ENCODE data around the gene MINDY4.

MINDY4 gene

GRCh38 chr7:30936650-30937245 lies 165.5 kb downstream of the MINDY4 start:
- in situ Hi-C loops (cut with HindIII; ENCODE audit: low sequenced_read_pairs): no loop called here
- no peak for TF ChIP-seq CTCF (IDR thresholded peaks at IDR 0.05; ENCODE audit: low read depth, low read length)
- no peak for DNase-seq (ENCODE audit: low read depth, low spot score)
- H3K4me3 ChIP-seq (ENCODE audit: low read depth, low read length): no peak overlapping the region

- TF ChIP-seq CTCF (IDR thresholded peaks at IDR 0.05; ENCODE audit: low read depth, low read length): no peak
- DNase-seq (ENCODE audit: low read depth, low spot score): no peak
- in situ Hi-C loops (cut with HindIII; ENCODE audit: low sequenced_read_pairs): no loop called here
- no peak overlapping the region for H3K4me3 ChIP-seq (ENCODE audit: low read depth, low read length)
Observed at GRCh38 chr7:30937416-30937815, 166.2 kb downstream of the MINDY4 start.

- no peak overlapping the region for H3K4me3 ChIP-seq (ENCODE audit: low read depth, low read length)
- peak; percentile 99 for TF ChIP-seq CTCF (IDR thresholded peaks at IDR 0.05; ENCODE audit: low read depth, low read length)
- DNase-seq (ENCODE audit: low read depth, low spot score): peak; percentile 69
- in situ Hi-C loops (cut with HindIII; ENCODE audit: low sequenced_read_pairs): no loop called here
Observed at GRCh38 chr7:30938435-30939316, 167.5 kb downstream of the MINDY4 start.

- in situ Hi-C loops (cut with HindIII; ENCODE audit: low sequenced_read_pairs): no loop called here
- DNase-seq (ENCODE audit: low read depth, low spot score): no peak
- no peak overlapping the region for H3K4me3 ChIP-seq (ENCODE audit: low read depth, low read length)
- no peak for TF ChIP-seq CTCF (IDR thresholded peaks at IDR 0.05; ENCODE audit: low read depth, low read length)
Observed at GRCh38 chr7:30941582-30942323, 170.5 kb downstream of the MINDY4 start.

Data from astrocyte of the spinal cord (primary cell).